Mononuclear cell (primary cell): Measurements from ENCODE around the gene RPP14. TPM values are rescaled to one million over a fixed set of nuclear protein-coding genes. Genes with fewer than 3 reads are reported as not detected.
"Not testable (repeated sequence)": the region's sequence is repeated elsewhere in the genome, so short reads cannot be mapped to it uniquely, and the experiment has no call there.

Source experiments
- H3K27me3 ChIP-seq: 2 replicates; pipeline ENCODE4 v1.6.0; 2011; ENCODE audit warnings: low read length, control low read depth; ENCODE audit not compliant: insufficient read depth
- H3K4me1 ChIP-seq: 2 replicates; pipeline ENCODE4 v1.5.1; 2011; ENCODE audit warnings: mild to moderate bottlenecking, low read length, control low read depth; ENCODE audit not compliant: insufficient read depth
- H3K4me3 ChIP-seq: 2 replicates; pipeline ENCODE4 v1.5.1; 2011; ENCODE audit warnings: mild to moderate bottlenecking, low read length, moderate library complexity
- H3K9me3 ChIP-seq: 2 replicates; pipeline ENCODE4 v1.5.1; 2011; ENCODE audit warnings: low read depth, mild to moderate bottlenecking, control low read depth, low read length
- total RNA-seq: library from RNA; depleted of rRNA; stranded (reverse); fragments of >200 nt; gene quantifications from one replicate; pipeline ENCODE4 v1.2.3, GENCODE V29; 2012

Gene RPP14
- total RNA-seq, 1 donor, result 10.2 TPM

DNA sequence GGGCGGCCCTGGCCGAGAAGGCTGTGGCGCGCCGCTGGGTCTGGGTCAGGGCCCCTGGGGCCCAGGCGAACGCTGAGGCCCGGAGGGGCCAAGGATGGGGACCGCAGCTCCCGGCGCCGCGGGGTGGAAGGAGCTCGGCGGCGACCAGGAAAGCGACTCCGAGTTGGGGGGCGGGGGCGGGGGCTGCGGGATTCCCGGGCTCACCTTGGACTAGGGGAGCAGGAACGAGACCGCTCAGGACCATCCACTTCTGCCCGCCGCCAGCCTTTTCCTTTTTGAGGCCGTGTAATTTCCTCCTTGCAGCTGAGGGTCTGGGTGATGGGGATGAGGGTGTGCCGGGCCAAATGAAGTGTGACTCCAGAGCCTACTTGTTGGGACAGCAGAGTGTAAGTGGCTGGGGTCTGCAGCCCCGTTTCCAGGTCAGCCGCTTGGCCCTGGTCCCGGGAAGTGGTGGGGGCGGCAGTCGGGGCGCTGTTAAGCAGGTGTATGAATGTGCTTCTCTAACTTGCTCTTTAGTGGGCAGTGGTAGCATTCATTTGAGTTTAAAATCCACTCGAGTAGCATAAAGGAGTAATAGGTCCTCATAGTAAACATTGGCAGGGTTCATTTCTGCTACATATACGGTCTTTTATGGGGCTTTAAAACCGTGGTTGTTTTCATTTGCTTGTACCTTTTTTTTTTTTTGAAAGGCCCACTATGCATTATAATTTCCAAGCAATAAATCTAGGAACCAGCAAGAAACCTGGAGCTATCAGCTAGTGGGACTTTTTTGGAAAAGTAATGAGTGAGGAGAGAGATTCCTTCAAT, 27.4 kb downstream of the RPP14 start:
- Histone ChIP-seq H3K9me3 (no peaks in the 10 kb centered on the region), H3K4me1 (peaks cover 59% of the 10 kb centered on the region), H3K27me3 (no peaks in the 10 kb centered on the region), H3K4me3 (peak overlapping the region; percentile 64)

GRCh38 chr3:58334013-58334321, 27.9 kb downstream of the RPP14 start:
- Histone ChIP-seq H3K9me3 (no peaks in the 10 kb centered on the region), H3K4me3 (peak overlapping the region; percentile 64), H3K4me1 (peaks cover 65% of the 10 kb centered on the region), H3K27me3 (no peaks in the 10 kb centered on the region)

GRCh38 chr3:58334506-58334884, 28.4 kb downstream of the RPP14 start:
- H3K4me1 ChIP-seq, result peaks cover 68% of the 10 kb centered on the region
- no peaks in the 10 kb centered on the region for H3K9me3 ChIP-seq
- no peaks in the 10 kb centered on the region for H3K27me3 ChIP-seq
- H3K4me3 ChIP-seq, result peak overlapping the region; percentile 64

GRCh38 chr3:58335652-58335947, 29.6 kb downstream of the RPP14 start:
- Histone ChIP-seq H3K9me3 (no peaks in the 10 kb centered on the region), H3K4me3 (peak overlapping the region; percentile 3), H3K27me3 (no peaks in the 10 kb centered on the region), H3K4me1 (peaks cover 68% of the 10 kb centered on the region)

DNA sequence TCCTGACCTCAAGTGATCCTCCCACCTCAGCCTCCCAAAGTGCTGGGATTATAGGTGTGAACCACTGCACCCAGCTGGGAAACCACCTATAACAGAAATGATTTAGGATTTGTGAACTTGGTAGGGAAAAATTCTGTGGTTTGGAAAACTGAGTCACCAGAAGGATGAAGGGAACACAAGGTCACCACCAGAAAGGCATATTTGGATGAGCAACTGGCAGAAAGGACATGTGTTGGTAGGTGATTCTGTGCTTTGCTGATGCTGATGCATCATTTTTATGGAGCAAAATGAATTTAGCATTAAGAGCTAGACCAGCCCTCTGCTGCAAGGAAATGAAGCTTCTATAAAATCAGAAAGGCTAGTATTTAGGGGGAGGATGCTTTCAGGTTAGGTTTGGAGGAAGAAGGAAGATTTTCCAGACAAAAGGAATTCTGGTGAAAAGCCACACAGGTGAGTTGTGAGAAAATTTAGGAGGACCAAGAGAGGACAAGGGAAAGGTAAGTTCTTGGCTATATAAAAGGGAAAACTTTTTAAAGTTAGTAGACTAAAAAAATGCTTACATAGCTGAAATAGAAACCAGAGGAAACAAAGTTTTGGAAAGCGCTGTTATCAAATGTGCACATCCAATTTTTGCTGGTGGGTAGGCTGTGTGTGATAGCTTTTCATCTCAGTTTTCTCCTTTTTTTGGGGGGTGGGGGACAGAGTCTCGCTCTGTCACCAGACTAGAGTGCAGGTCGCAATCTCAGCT, 30.3 kb downstream of the RPP14 start:
- H3K9me3 ChIP-seq, result no peaks in the 10 kb centered on the region
- peaks cover 68% of the 10 kb centered on the region for H3K4me1 ChIP-seq
- no peak overlapping the region for H3K4me3 ChIP-seq
- no peaks in the 10 kb centered on the region for H3K27me3 ChIP-seq

DNA sequence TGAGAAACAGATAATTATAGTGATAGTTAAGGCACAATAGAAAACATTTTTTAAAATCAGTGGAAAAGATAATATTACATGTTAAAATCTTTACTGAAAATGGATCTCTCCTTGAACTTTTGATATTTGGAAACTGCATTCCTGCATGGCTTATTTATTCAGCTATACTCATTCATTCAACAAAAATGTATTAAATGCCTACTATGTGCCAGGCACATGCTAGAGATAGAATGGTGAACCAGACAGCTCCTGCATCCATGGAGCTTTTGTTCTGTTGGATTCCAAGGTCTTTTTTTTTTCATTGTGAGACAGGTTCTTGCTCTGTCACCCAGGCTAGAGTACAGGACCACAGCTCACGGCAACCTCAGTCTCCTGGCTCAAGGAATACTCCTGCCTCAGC, 31.1 kb downstream of the RPP14 start:
- no peaks in the 10 kb centered on the region for H3K27me3 ChIP-seq
- H3K9me3 ChIP-seq, result no peaks in the 10 kb centered on the region
- peaks cover 63% of the 10 kb centered on the region for H3K4me1 ChIP-seq
- no peak overlapping the region for H3K4me3 ChIP-seq

DNA sequence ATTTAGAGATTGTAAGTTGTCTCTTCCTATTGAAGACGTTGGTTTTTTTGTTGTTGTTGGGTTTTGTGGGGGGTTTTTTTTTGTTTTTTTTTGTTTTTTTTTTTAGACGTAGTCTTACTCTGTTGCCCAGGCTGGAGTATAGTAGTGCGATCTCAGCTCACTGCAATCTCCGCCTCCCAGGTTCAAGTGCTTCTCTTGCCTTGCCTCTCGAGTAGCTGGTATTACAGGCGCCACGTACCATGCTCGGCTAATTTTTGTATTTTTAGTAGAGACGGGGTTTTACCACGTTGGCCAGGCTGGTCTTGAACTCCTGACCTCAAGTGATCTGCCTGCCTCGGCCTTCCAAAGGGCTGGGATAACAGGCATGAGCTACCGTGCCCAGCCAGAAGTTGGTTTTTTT, 33.1 kb downstream of the RPP14 start:
- H3K4me1 ChIP-seq, result peaks cover 56% of the 10 kb centered on the region
- H3K4me3 ChIP-seq, result not testable (repeated sequence)

DNA sequence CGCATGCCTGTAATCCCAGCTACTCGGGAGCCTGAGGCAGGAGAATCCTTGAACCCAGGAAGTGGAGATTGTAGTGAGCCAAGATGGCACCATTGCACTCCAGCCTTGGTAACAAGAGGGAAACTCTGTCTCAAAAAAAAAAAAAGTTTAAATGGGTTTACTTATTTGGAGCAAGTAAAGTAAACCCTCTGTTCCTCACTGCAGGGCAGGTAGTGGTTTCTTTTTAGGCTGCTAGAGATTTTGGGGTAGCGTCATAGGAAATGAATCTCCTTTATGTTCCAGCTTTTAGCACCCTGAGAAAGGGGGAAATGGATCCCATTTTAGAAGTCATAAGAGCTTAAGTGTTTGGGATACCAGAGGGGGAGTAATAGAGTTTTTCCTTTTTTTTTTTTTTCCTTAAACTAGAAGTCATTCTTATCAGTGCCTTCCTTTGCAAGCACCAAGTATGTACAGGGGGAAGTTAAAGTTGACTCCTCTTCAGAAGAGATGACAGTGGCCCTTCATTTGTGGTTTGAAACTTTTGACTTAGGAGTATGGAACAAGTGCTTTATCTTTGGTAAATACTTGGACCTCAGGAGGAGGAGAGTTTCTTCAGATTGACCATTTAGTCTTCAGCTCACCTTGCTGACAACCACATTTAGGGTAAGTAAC, 34.7 kb downstream of the RPP14 start:
- H3K27me3 ChIP-seq, result no peaks in the 10 kb centered on the region
- H3K9me3 ChIP-seq, result no peaks in the 10 kb centered on the region
- no peak overlapping the region for H3K4me3 ChIP-seq
- H3K4me1 ChIP-seq, result peaks cover 42% of the 10 kb centered on the region

More for the DNA sequence above, 33.1 kb downstream of the RPP14 start:
- not testable (repeated sequence) for H3K27me3 ChIP-seq, H3K9me3 ChIP-seq

DNA sequence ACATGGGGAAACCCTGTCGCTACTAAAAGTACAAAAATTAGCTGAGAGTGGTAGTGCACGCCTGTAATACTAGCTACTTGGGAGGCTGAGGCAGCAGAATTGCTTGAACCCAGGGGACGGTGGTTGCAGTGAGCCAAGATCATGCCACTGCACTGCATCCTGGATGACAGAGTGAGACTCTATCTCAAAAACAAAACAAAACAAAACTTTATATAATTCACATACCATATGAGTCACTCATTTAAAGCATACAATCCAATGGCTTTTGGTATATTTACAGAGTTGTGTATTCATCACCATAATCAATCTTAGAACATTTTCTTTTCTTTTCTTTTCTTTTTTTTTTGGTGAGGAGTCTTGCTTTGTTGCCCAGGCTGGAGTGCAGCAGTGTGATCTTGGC, 35.3 kb downstream of the RPP14 start:
- H3K27me3 ChIP-seq, result no peaks in the 10 kb centered on the region
- peaks cover 42% of the 10 kb centered on the region for H3K4me1 ChIP-seq
- H3K4me3 ChIP-seq, result no peak overlapping the region
- no peaks in the 10 kb centered on the region for H3K9me3 ChIP-seq

GRCh38 chr3:58342676-58343075, 36.6 kb downstream of the RPP14 start:
- peaks cover 29% of the 10 kb centered on the region for H3K4me1 ChIP-seq

DNA sequence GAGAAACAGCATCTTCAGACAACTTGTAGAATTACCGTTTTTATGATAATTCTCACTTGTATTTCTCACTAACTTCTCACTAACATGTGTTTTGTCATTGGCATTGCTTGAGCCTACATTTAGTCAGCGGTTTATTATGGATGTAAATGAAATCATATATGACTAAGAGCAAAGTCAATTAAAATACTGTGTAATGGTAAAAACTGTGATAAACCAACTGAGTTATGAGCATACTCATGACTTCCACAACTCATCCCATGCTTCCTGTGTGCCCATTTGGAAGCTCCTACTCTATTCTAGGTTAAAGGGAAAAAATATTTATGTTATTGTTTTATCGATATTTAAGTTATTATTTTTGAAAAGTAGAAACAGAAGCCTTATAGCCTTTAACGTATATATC, 39.4 kb downstream of the RPP14 start:
- H3K27me3 ChIP-seq, result no peaks in the 10 kb centered on the region
- H3K9me3 ChIP-seq, result no peaks in the 10 kb centered on the region
- H3K4me3 ChIP-seq, result no peak overlapping the region
- peaks cover 40% of the 10 kb centered on the region for H3K4me1 ChIP-seq

More at GRCh38 chr3:58342676-58343075, 36.6 kb downstream of the RPP14 start:
- Histone ChIP-seq H3K27me3 (no peaks in the 10 kb centered on the region), H3K4me3 (no peak overlapping the region), H3K9me3 (no peaks in the 10 kb centered on the region)

DNA sequence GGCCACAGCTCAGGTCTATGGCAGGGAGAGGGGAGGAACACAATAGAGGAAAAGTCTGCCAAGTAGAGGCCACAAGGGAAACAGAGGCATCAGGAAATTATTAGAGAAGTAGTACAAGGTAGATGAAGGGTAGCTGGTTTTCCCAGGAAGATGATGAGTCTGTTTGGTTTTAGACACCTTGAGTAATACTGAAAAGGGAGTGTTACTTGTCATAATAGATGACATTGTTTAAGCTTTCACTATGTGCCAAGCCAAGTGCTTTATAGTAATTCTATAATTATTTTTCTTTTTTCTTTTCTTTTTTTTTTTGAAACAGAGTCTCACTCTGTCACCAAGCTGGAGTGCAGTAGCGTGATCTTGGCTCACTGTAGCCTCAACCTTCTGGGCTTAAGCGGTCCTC, 40.3 kb downstream of the RPP14 start:
- peaks cover 49% of the 10 kb centered on the region for H3K4me1 ChIP-seq
- H3K9me3 ChIP-seq, result no peaks in the 10 kb centered on the region
- no peaks in the 10 kb centered on the region for H3K27me3 ChIP-seq
- H3K4me3 ChIP-seq, result no peak overlapping the region

DNA sequence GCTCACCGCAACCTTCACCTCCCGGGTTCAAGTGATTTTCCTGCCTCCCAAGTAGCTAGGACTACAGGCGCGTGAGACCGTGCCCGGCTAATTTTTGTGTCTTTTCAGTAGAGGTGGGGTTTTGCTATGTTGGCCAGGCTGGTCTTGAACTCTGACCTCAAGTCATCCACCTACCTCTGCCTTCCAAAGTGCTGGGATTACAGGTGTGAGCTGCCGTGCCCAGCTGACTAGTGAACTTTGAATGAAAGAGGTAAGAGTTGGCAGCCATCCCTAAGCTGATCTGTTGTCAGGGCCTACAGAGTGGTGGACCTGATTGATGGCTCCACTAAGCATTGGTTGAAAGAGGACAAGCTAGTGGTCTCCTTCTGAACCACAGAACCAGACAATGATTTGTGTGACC, 41.9 kb downstream of the RPP14 start:
- H3K4me3 ChIP-seq, result no peak overlapping the region
- peaks cover 65% of the 10 kb centered on the region for H3K4me1 ChIP-seq
- no peaks in the 10 kb centered on the region for H3K27me3 ChIP-seq
- no peaks in the 10 kb centered on the region for H3K9me3 ChIP-seq

GRCh38 chr3:58349792-58350626, 44.0 kb downstream of the RPP14 start:
- no peaks in the 10 kb centered on the region for H3K27me3 ChIP-seq
- H3K9me3 ChIP-seq, result no peaks in the 10 kb centered on the region
- H3K4me3 ChIP-seq, result no peak overlapping the region
- peaks cover 80% of the 10 kb centered on the region for H3K4me1 ChIP-seq

- Histone ChIP-seq H3K27me3 (no peaks in the 10 kb centered on the region), H3K4me1 (peaks cover 86% of the 10 kb centered on the region), H3K4me3 (no peak overlapping the region)
These were observed 44.6 kb downstream of the RPP14 start for GRCh38 chr3:58350627-58351013.

More at GRCh38 chr3:58350627-58351013, 44.6 kb downstream of the RPP14 start:
- no peaks in the 10 kb centered on the region for H3K9me3 ChIP-seq
